GM23338 (cell line): ENCODE data around the gene SMPDL3B. TPM values are rescaled to one million over a fixed set of nuclear protein-coding genes. Genes with fewer than 3 reads are reported as not detected.

Experiments used
- ATAC-seq: fragments of 200-7000 bp; cut with Tn5 transposase; 3 replicates; pipeline ENCODE4 v1.9.1; 2020
- DNase-seq: peaks from one replicate; pipeline ENCODE4 v3.0.0-alpha.2; 2015; ENCODE audit warnings: low spot score
- H2AFZ ChIP-seq: fragments of 200-600 bp; sonication (generic); 2 replicates; pipeline ENCODE4 v1.8.0; 2016; ENCODE audit warnings: antibody characterized with exemption, mild to moderate bottlenecking, moderate library complexity
- H3F3A ChIP-seq: fragments of 200-600 bp; sonication (generic); replicated peaks from 2 replicates; pipeline ENCODE4 v1.8.0; 2017; ENCODE audit warnings: antibody characterized with exemption, mixed run types, low read depth
- H3K27ac ChIP-seq: fragments of 200-600 bp; sonication (generic); 2 replicates; pipeline ENCODE4 v1.6.1; 2016; ENCODE audit warnings: low read depth
- H3K27me3 ChIP-seq: fragments of 200-600 bp; sonication (generic); 2 replicates; pipeline ENCODE4 v1.8.0; 2016; ENCODE audit warnings: mild to moderate bottlenecking, mixed run types, moderate library complexity; ENCODE audit not compliant: insufficient read depth
- H3K36me3 ChIP-seq: fragments of 200-600 bp; sonication (generic); 2 replicates; pipeline ENCODE4 v1.8.0; 2016; ENCODE audit warnings: mild to moderate bottlenecking; ENCODE audit not compliant: insufficient read depth
- H3K4me1 ChIP-seq: fragments of 200-600 bp; sonication (generic); 2 replicates; pipeline ENCODE4 v1.8.0; 2016; ENCODE audit warnings: mild to moderate bottlenecking, moderate library complexity; ENCODE audit not compliant: insufficient read depth
- H3K4me2 ChIP-seq: fragments of 200-600 bp; sonication (generic); 2 replicates; pipeline ENCODE4 v1.7.1; 2017; ENCODE audit warnings: mixed run types
- H3K4me3 ChIP-seq: fragments of 200-600 bp; sonication (generic); 2 replicates; pipeline ENCODE4 v1.6.1; 2016; ENCODE audit warnings: mixed run types
- H3K79me2 ChIP-seq: fragments of 200-600 bp; sonication (generic); replicated peaks from 2 replicates; pipeline ENCODE4 v1.8.0; 2017; ENCODE audit warnings: mild to moderate bottlenecking; ENCODE audit not compliant: insufficient read depth
- H3K9me2 ChIP-seq: fragments of 200-600 bp; sonication (generic); 2 replicates; pipeline ENCODE4 v1.8.0; 2017; ENCODE audit not compliant: insufficient read depth
- H4K20me1 ChIP-seq: fragments of 200-600 bp; sonication (generic); replicated peaks from 2 replicates; pipeline ENCODE4 v1.8.0; 2017; ENCODE audit warnings: mild to moderate bottlenecking; ENCODE audit not compliant: insufficient read depth
- H3K27ac Mint-ChIP-seq: 2 replicates; pipeline ENCODE4 v1.8.0; 2020; ENCODE audit warnings: inconsistent platforms, mild to moderate bottlenecking, moderate library complexity, mixed read lengths
- H3K27me3 Mint-ChIP-seq: 3 replicates; pipeline ENCODE4 v1.8.0; 2022; ENCODE audit warnings: low read depth, mild to moderate bottlenecking, moderate library complexity, mixed read lengths, inconsistent platforms; ENCODE audit not compliant: insufficient read depth, poor library complexity
- H3K36me3 Mint-ChIP-seq: 3 replicates; pipeline ENCODE4 v1.8.0; 2021; ENCODE audit warnings: low read depth, mild to moderate bottlenecking, inconsistent platforms, moderate library complexity, mixed read lengths
- H3K4me1 Mint-ChIP-seq: 3 replicates; pipeline ENCODE4 v1.8.0; 2020; ENCODE audit warnings: mild to moderate bottlenecking, inconsistent platforms, mixed read lengths
- H3K4me3 Mint-ChIP-seq: 3 replicates; pipeline ENCODE4 v1.8.0; 2021; ENCODE audit warnings: moderate library complexity, mild to moderate bottlenecking, inconsistent platforms, mixed read lengths
- H3K9me3 Mint-ChIP-seq: 3 replicates; pipeline ENCODE4 v1.8.0; 2020; ENCODE audit warnings: moderate library complexity, mild to moderate bottlenecking, inconsistent platforms, mixed read lengths
- CREB1 ChIP-seq: fragments of 250-450 bp; sonication (Bioruptor Pico); IDR thresholded peaks from 2 replicates; pipeline ENCODE4 v1.5.0; 2020; ENCODE audit warnings: low read depth, mild to moderate bottlenecking, moderate library complexity
- EZH2 ChIP-seq: fragments of 200-600 bp; sonication (generic); IDR thresholded peaks from one replicate; pipeline ENCODE4 v1.8.0; 2017; ENCODE audit warnings: antibody characterized with exemption, mild to moderate bottlenecking, low read depth; ENCODE audit not compliant: unreplicated experiment
- EZH2phosphoT487 ChIP-seq: fragments of 200-600 bp; sonication (generic); IDR thresholded peaks from one replicate; pipeline ENCODE4 v1.8.1; 2018; ENCODE audit warnings: antibody characterized with exemption; ENCODE audit not compliant: unreplicated experiment
- NANOG ChIP-seq: IDR thresholded peaks from 2 replicates; pipeline ENCODE4 v1.6.1; 2016; ENCODE audit warnings: antibody characterized with exemption, borderline replicate concordance
- POLR2AphosphoS5 ChIP-seq: IDR thresholded peaks from 2 replicates; pipeline ENCODE4 v1.6.1; 2016; ENCODE audit warnings: antibody characterized with exemption, low read depth
- STAT1 ChIP-seq: IDR thresholded peaks from one replicate; pipeline ENCODE4 v1.6.1; 2016; ENCODE audit warnings: antibody characterized with exemption; ENCODE audit not compliant: unreplicated experiment
- ZNF331 ChIP-seq: fragments of 250-450 bp; sonication (Bioruptor Pico); IDR thresholded peaks from 2 replicates; pipeline ENCODE4 v1.5.0; 2020; ENCODE audit warnings: low read depth, mild to moderate bottlenecking, moderate library complexity
- polyA plus RNA-seq: library from polyadenylated mRNA; unstranded; fragments of >200 nt; fragmentation: Nextera tagmentation; extraction: Ambion mirVana; gene quantifications from 2 replicates; pipeline ENCODE4 v1.2.1, GENCODE V29; 2016
- total RNA-seq: library from RNA; depleted of rRNA; stranded (reverse); fragments of >200 nt; shearing (Covaris generic); gene quantifications from 2 replicates; pipeline ENCODE4 v1.2.3, GENCODE V29; 2014
- TF ChIP-seq, protein P1 (sequence below), 2 experiments: fragments of 200-600 bp in 1 of 2; sonication (generic) in 1 of 2; conservative IDR thresholded peaks; 2 replicates each; pipeline versions ENCODE4 v1.5.1 to v1.6.1; 2016 to 2017; ENCODE audit warnings: antibody characterized with exemption in 2 of 2, low read depth in 2 of 2, mild to moderate bottlenecking in 2 of 2, moderate library complexity in 1 of 2
- TF ChIP-seq, protein P2 (sequence below): IDR thresholded peaks from one replicate; pipeline ENCODE4 v1.6.1; 2018; ENCODE audit warnings: antibody characterized with exemption; ENCODE audit not compliant: unreplicated experiment

The SMPDL3B gene
- total and polyA plus RNA-seq, 2 experiments from 2014 or later, result 39.5 to 83.1 TPM

DNA sequence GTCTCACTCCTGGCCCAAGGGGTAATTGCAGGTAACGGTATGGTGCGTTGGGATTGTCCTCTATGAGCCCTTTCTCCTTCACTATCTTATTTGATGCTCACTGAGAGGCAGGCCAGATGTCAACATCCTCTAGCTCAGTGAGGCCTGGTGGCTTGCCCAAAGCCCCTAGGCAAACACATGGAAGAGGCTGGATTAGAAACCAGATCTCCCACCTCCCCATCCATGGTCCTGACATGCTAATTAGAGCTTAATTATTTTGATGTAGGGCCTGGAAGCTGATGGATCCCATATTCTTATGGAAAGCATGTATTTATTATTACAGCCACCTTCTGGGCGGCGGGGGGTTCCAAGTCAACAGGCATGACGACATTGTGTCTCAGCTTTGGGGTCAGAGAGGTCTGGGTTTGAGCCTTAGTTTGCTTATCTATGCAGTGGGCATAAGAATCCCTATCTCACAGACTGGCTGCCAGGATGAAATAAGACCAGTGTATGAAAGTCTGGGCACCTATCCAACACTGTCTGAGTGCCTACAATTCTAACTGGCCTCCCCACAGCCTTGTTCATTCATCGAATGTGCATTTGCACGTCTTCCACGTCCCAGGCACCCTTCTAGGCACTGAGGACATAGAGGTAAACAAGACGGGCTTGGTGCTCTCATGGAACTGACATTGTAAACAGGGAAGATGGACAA is 6.2 kb downstream of the SMPDL3B start (continued):
- TF ChIP-seq, protein P1, sequence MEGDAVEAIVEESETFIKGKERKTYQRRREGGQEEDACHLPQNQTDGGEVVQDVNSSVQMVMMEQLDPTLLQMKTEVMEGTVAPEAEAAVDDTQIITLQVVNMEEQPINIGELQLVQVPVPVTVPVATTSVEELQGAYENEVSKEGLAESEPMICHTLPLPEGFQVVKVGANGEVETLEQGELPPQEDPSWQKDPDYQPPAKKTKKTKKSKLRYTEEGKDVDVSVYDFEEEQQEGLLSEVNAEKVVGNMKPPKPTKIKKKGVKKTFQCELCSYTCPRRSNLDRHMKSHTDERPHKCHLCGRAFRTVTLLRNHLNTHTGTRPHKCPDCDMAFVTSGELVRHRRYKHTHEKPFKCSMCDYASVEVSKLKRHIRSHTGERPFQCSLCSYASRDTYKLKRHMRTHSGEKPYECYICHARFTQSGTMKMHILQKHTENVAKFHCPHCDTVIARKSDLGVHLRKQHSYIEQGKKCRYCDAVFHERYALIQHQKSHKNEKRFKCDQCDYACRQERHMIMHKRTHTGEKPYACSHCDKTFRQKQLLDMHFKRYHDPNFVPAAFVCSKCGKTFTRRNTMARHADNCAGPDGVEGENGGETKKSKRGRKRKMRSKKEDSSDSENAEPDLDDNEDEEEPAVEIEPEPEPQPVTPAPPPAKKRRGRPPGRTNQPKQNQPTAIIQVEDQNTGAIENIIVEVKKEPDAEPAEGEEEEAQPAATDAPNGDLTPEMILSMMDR (conservative IDR thresholded peaks at IDR 0.05; ENCODE audit: low read depth in 2 of 2), result no peak
- TF ChIP-seq STAT1 (no peak), EZH2 (no peak), ZNF331 (CRISPR knock-in tag) (no peak), NANOG (no peak), POLR2AphosphoS5 (no peak), EZH2phosphoT487 (no peak), CREB1 (no peak)
- TF ChIP-seq, protein P2, sequence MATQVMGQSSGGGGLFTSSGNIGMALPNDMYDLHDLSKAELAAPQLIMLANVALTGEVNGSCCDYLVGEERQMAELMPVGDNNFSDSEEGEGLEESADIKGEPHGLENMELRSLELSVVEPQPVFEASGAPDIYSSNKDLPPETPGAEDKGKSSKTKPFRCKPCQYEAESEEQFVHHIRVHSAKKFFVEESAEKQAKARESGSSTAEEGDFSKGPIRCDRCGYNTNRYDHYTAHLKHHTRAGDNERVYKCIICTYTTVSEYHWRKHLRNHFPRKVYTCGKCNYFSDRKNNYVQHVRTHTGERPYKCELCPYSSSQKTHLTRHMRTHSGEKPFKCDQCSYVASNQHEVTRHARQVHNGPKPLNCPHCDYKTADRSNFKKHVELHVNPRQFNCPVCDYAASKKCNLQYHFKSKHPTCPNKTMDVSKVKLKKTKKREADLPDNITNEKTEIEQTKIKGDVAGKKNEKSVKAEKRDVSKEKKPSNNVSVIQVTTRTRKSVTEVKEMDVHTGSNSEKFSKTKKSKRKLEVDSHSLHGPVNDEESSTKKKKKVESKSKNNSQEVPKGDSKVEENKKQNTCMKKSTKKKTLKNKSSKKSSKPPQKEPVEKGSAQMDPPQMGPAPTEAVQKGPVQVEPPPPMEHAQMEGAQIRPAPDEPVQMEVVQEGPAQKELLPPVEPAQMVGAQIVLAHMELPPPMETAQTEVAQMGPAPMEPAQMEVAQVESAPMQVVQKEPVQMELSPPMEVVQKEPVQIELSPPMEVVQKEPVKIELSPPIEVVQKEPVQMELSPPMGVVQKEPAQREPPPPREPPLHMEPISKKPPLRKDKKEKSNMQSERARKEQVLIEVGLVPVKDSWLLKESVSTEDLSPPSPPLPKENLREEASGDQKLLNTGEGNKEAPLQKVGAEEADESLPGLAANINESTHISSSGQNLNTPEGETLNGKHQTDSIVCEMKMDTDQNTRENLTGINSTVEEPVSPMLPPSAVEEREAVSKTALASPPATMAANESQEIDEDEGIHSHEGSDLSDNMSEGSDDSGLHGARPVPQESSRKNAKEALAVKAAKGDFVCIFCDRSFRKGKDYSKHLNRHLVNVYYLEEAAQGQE, result no peak

DNA sequence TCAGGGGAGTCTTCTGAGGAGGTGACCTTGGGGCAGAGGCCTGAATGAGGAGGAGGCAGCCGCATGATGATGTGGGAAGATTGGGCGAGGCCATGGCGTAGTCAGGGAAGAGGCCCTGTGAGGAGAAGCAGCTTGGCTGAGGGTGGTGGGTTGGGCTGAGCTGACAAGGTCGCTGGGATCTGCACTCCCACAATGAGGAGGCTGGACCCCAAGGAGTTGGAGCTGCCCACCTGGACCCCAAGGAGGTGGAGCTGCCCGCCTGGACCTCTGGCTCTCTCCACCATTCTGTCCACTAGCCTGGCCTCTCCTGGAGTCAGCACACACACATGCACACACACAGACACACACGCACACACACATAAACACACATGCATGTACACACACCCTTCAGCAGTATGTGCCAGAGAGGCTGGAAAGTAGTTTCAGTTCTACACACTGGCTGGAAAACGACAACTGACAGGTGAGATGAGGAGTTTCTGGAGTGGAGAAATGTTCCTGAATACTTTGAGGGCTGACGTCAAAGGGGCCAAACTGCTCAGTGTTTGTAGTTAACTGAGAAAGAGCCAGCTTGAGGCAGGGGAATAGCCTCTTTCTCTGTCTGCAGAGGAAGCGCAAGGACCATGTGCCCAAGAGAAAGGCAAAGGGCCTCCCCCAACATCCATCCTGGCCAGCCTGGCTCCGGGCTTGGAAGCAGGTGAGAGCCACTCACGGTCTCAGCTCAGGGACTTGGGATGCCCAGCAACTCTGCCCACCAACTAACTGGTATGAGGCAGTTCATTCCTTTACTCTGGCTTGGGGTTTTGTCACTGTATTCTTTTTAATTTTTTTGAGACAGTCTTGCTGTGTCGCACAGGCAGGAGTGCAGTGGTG is 7.1 kb downstream of the SMPDL3B start:
- Mint-ChIP-seq H3K4me3 (no peak overlapping the region), H3K27me3 (no peaks in the 10 kb centered on the region), H3K4me1 (peaks cover 26% of the 10 kb centered on the region), H3K9me3 (no peaks in the 10 kb centered on the region), H3K36me3 (peaks cover 32% of the 10 kb centered on the region), H3K27ac (no peak overlapping the region)
- peaks cover 22% of the 10 kb centered on the region; the same call in 1 of the 2 replicates for H3K36me3 ChIP-seq
- H2AFZ ChIP-seq, result no peak overlapping the region
- no peaks in the 10 kb centered on the region for H3K9me2 ChIP-seq
- TF ChIP-seq CREB1 (no peak), STAT1 (no peak), NANOG (no peak)
- TF ChIP-seq, protein P2, result no peak
- TF ChIP-seq, protein P1 (conservative IDR thresholded peaks at IDR 0.05; ENCODE audit: low read depth in 2 of 2), result no peak
- H3K4me3 ChIP-seq, result no peak overlapping the region
- no peak for ATAC-seq
- peaks cover 6% of the 10 kb centered on the region for H4K20me1 ChIP-seq
- no peak overlapping the region for H3K4me2 ChIP-seq
- H3K4me1 ChIP-seq, result peaks cover 23% of the 10 kb centered on the region
- DNase-seq, result no peak
- no peak overlapping the region for H3K27ac ChIP-seq
- peaks cover 9% of the 10 kb centered on the region; the same call in 1 of the 2 replicates for H3F3A ChIP-seq
- H3K27me3 ChIP-seq, result no peaks in the 10 kb centered on the region
- peaks cover 38% of the 10 kb centered on the region for H3K79me2 ChIP-seq
